HCT116 (cell line): Measurements from ENCODE around the gene FOXD2. TPM values are rescaled to one million over a fixed set of nuclear protein-coding genes. Genes with fewer than 3 reads are reported as not detected.

ENCODE experiments used
- ATAC-seq: fragments of 200-7000 bp; cut with Tn5 transposase; 2 replicates; pipeline ENCODE4 v1.9.1; 2020; ENCODE audit warnings: mild to moderate bottlenecking, moderate library complexity
- BruUV-seq: library from RNA; stranded (reverse); fragments of 400-500 nt; replicated peaks from 2 replicates; lab custom pipeline; 2021; lab: Mats Ljungman, UMichigan
- CTCF ChIA-PET: fragments of 300-600 bp; sonication (Branson Sonifier 250); formaldehyde crosslinking; loops from one replicate; lab custom pipeline; 2021; ENCODE audit warnings: antibody characterized with exemption; lab: Charles Lee
- POLR2A ChIA-PET: fragments of 300-600, 350-600 bp; sonication (Branson Sonifier 250); formaldehyde crosslinking; loops from one replicate; lab custom pipeline; 2021; ENCODE audit warnings: antibody characterized with exemption; lab: Charles Lee
- RAD21 ChIA-PET, 2 experiments: fragments of 300-600 bp; sonication (Branson Sonifier 250); formaldehyde crosslinking; loops; one replicate each; lab custom pipeline; 2023; ENCODE audit warnings: low total read pairs in 2 of 2; ENCODE audit not compliant: uncharacterized antibody in 2 of 2, unreplicated experiment in 2 of 2, low non-redundant PET in 1 of 2; lab: Charles Lee
- DNase-seq: peaks from one replicate; pipeline ENCODE4 v3.0.0-alpha.2; 2010; ENCODE audit warnings: low read depth, low spot score
- H2AFZ ChIP-seq: fragments of 200-600 bp; shearing (Covaris generic), sonication (generic); 2 replicates; pipeline ENCODE4 v1.6.1; 2017; ENCODE audit warnings: low read depth, mixed run types, mixed read lengths, antibody characterized with exemption, low read length; ENCODE audit not compliant: poor library complexity, severe bottlenecking
- H3K27ac ChIP-seq: 2 replicates; pipeline ENCODE4 v1.5.1; 2012; ENCODE audit warnings: low read depth, low read length
- H3K27me3 ChIP-seq: fragments of 200-600 bp; sonication (generic); 2 replicates; pipeline ENCODE4 v1.6.1; 2016; ENCODE audit warnings: mixed run types, low read length, mixed read lengths; ENCODE audit not compliant: insufficient read depth
- H3K36me3 ChIP-seq, 2 experiments: fragments of 200-500 bp in 1 of 2; fragments of 200-600 bp in 1 of 2; sonication (Bioruptor generic) in 1 of 2; sonication (generic) in 1 of 2; 2 replicates each; pipeline versions ENCODE4 v1.5.1 to v1.6.1; 2014 to 2016; ENCODE audit warnings: low read length in 2 of 2, inconsistent platforms in 1 of 2, mixed read lengths in 1 of 2, mixed run types in 1 of 2; ENCODE audit not compliant: insufficient read depth in 2 of 2, control insufficient read depth in 1 of 2
- H3K4me1 ChIP-seq, 2 experiments: fragments of 200-600 bp in 1 of 2; sonication (generic) in 1 of 2; 2 replicates each; pipeline versions ENCODE4 v1.5.1 to v1.6.1; 2012 to 2017; ENCODE audit warnings: low read length in 2 of 2, inconsistent platforms in 1 of 2, mild to moderate bottlenecking in 1 of 2, mixed read lengths in 1 of 2, mixed run types in 1 of 2, moderate library complexity in 1 of 2; ENCODE audit not compliant: insufficient read depth in 2 of 2, control insufficient read depth in 1 of 2
- H3K4me2 ChIP-seq: fragments of 200-600 bp; sonication (generic); 2 replicates; pipeline ENCODE4 v1.6.1; 2017; ENCODE audit warnings: mixed run types, low read length, mixed read lengths
- H3K4me3 ChIP-seq, 2 experiments: fragments of 200-600 bp in 1 of 2; sonication (generic) in 1 of 2; replicated peaks in 1 of 2; 2 replicates each; pipeline ENCODE4 v1.5.1; 2011 to 2016; ENCODE audit warnings: low read length in 2 of 2, control low read depth in 1 of 2, low read depth in 1 of 2, mild to moderate bottlenecking in 1 of 2, mixed read lengths in 1 of 2, mixed run types in 1 of 2
- H3K79me2 ChIP-seq: fragments of 200-600 bp; sonication (generic); 2 replicates; pipeline ENCODE4 v1.6.1; 2017; ENCODE audit warnings: mild to moderate bottlenecking, mixed run types, low read length, moderate library complexity, mixed read lengths; ENCODE audit not compliant: insufficient read depth
- H3K9ac ChIP-seq: fragments of 200-600 bp; sonication (generic); 2 replicates; pipeline ENCODE4 v1.6.1; 2016; ENCODE audit warnings: low read length, mixed read lengths
- H3K9me2 ChIP-seq: fragments of 200-600 bp; sonication (generic), shearing (Covaris generic); 2 replicates; pipeline ENCODE4 v1.6.1; 2017; ENCODE audit warnings: mixed run types, mild to moderate bottlenecking, moderate library complexity; ENCODE audit not compliant: insufficient read depth
- H3K9me3 ChIP-seq, 2 experiments: fragments of 200-500 bp in 1 of 2; fragments of 200-600 bp in 1 of 2; sonication (Bioruptor generic) in 1 of 2; sonication (generic) in 1 of 2; 2 replicates each; pipeline ENCODE4 v1.6.1; 2014 to 2017; ENCODE audit warnings: low read length in 2 of 2, mixed read lengths in 2 of 2, inconsistent platforms in 1 of 2, low read depth in 1 of 2, mild to moderate bottlenecking in 1 of 2, mixed run types in 1 of 2, moderate library complexity in 1 of 2; ENCODE audit not compliant: control insufficient read depth in 1 of 2, insufficient read depth in 1 of 2
- H4K20me1 ChIP-seq: fragments of 200-600 bp; sonication (generic), shearing (Covaris generic); 2 replicates; pipeline ENCODE4 v1.6.1; 2017; ENCODE audit warnings: mixed run types, mild to moderate bottlenecking, moderate library complexity; ENCODE audit not compliant: insufficient read depth
- CTCF ChIP-seq, 3 experiments: fragments of 200-600 bp in 1 of 3; sonication (generic) in 1 of 3; IDR thresholded peaks in 2 of 3; conservative IDR thresholded peaks in 1 of 3; 2 replicates each; pipeline ENCODE4 v1.5.1; 2012 to 2017; ENCODE audit warnings: low read depth in 2 of 3, low read length in 2 of 3, antibody characterized with exemption in 1 of 3, borderline replicate concordance in 1 of 3, control low read depth in 1 of 3, mild to moderate bottlenecking in 1 of 3, mixed read lengths in 1 of 3, mixed run types in 1 of 3, moderate library complexity in 1 of 3; ENCODE audit not compliant: insufficient read depth in 1 of 3
- ELF1 ChIP-seq: IDR thresholded peaks from 2 replicates; pipeline ENCODE4 v1.6.1; 2012; ENCODE audit warnings: low read depth, borderline replicate concordance
- RAD21 ChIP-seq: IDR thresholded peaks from 2 replicates; pipeline ENCODE4 v1.6.1; 2012; ENCODE audit warnings: low read depth, mild to moderate bottlenecking
- SRF ChIP-seq: IDR thresholded peaks from 2 replicates; pipeline ENCODE4 v1.6.1; 2012; ENCODE audit warnings: low read depth
- TCF7L2 ChIP-seq: IDR thresholded peaks from 2 replicates; pipeline ENCODE4 v1.7.0; 2011; ENCODE audit warnings: borderline replicate concordance, inconsistent platforms; ENCODE audit not compliant: insufficient read depth, insufficient read length; ENCODE audit errors: extremely low read depth
- ZBTB33 ChIP-seq: IDR thresholded peaks from 2 replicates; pipeline ENCODE4 v1.6.1; 2011; ENCODE audit warnings: mild to moderate bottlenecking, low read length, moderate library complexity; ENCODE audit not compliant: insufficient replicate concordance; ENCODE audit errors: extremely low read depth
- intact Hi-C: fragments of 100-400 bp; cut with micrococcal nuclease; formaldehyde crosslinking; loops from 2 replicates; pipeline ENCODE4 v1.10.0; 2022
- total RNA-seq: library from RNA; stranded (reverse); gene quantifications from one replicate; pipeline ENCODE4 v1.2.1, GENCODE V29; 2021; ENCODE audit not compliant: unreplicated experiment

The FOXD2 gene
- total RNA-seq, 1 experiment from 2014 or later = 1.9 TPM

GRCh38 chr1:47449822-47450552, 12.1 kb downstream of the FOXD2 start:
- no peak for TF ChIP-seq TCF7L2
- peak; percentile 68 for TF ChIP-seq RAD21
- peak; percentile 62 to 86 (median 63) for TF ChIP-seq CTCF (IDR thresholded peaks at IDR 0.05 in 2 of 3, conservative IDR thresholded peaks at IDR 0.05 in 1 of 3; ENCODE audit: borderline replicate concordance in 1 of 3, insufficient read depth in 1 of 3, low read depth in 2 of 3, low read length in 2 of 3)
- Histone ChIP-seq H3K36me3 (no peaks in the 10 kb centered on the region), H3K4me1 (no peaks in the 10 kb centered on the region), H3K9ac (no peak overlapping the region), H3K4me2 (no peak overlapping the region), H2AFZ (no peak overlapping the region), H3K9me3 (no peaks in the 10 kb centered on the region), H3K79me2 (no peaks in the 10 kb centered on the region), H3K27me3 (peaks cover 14% of the 10 kb centered on the region; the same call in 1 of the 2 replicates), H3K27ac (no peak overlapping the region), H3K4me3 (no peak overlapping the region), H3K9me2 (no peaks in the 10 kb centered on the region), H4K20me1 (no peaks in the 10 kb centered on the region)
- ChIA-PET CTCF (interaction anchor here (0.7 to 4.6 kb wide), 11 partner anchors 9 to 276 kb away, joined by 3 to 43 read pairs (median 4); partner anchors contain the start of gene FOXD2), RAD21 (interaction anchor here (0.7 to 1.5 kb wide), 2 partner anchors 276 kb away, joined by 4 read pairs; no protein-coding TSS in a partner anchor), POLR2A (no interaction called here)
- no peak for DNase-seq
- intact Hi-C loops = loop anchor here (1.0 kb wide), 1 partner anchor 174 kb away; no protein-coding TSS in a partner anchor
- BruUV-seq = no TSS peak
- ATAC-seq = peak; percentile 93

- BruUV-seq = no TSS peak
- Histone ChIP-seq H3K27ac (no peak overlapping the region), H2AFZ (no peak overlapping the region), H3K9me2 (no peaks in the 10 kb centered on the region), H3K36me3 (no peaks in the 10 kb centered on the region), H3K9me3 (no peaks in the 10 kb centered on the region), H3K27me3 (peaks cover 14% of the 10 kb centered on the region; the same call in 1 of the 2 replicates), H3K4me3 (no peak overlapping the region), H3K9ac (no peak overlapping the region), H3K4me1 (no peaks in the 10 kb centered on the region), H4K20me1 (no peaks in the 10 kb centered on the region), H3K79me2 (no peaks in the 10 kb centered on the region), H3K4me2 (no peak overlapping the region)
- ChIA-PET RAD21 (interaction anchor here in 1 of 2 experiments (1.5 kb wide), 1 partner anchor 275 kb away, joined by 4 read pairs; no protein-coding TSS in a partner anchor), CTCF (interaction anchor here (0.7 to 4.6 kb wide), 9 partner anchors 9 to 276 kb away, joined by 3 to 43 read pairs (median 4); partner anchors contain the start of gene FOXD2), POLR2A (no interaction called here)
- intact Hi-C loops = loop anchor here (1.0 kb wide), 1 partner anchor 174 kb away; no protein-coding TSS in a partner anchor
- ATAC-seq (no peak), DNase-seq (no peak)
- TF ChIP-seq ZBTB33 (no peak), ELF1 (no peak), SRF (no peak), CTCF (IDR thresholded peaks at IDR 0.05 in 2 of 3, conservative IDR thresholded peaks at IDR 0.05 in 1 of 3; ENCODE audit: borderline replicate concordance in 1 of 3, insufficient read depth in 1 of 3, low read depth in 2 of 3, low read length in 2 of 3) (no peak)
Measured at GRCh38 chr1:47450606-47451005, 12.8 kb downstream of the FOXD2 start.
